ENCODE results near the gene EDARADD. TPM values are rescaled to one million over a fixed set of nuclear protein-coding genes. Genes with fewer than 3 reads are reported as not detected.

The EDARADD gene
- total RNA-seq, 4 donors from 2014 or later, result 8.4 to 11.8 (median 8.8) TPM

- peak in 5 of 6 experiments; percentile 55 to 66 (median 57) for TF ChIP-seq CTCF (IDR thresholded peaks at IDR 0.05)
- TF ChIP-seq POLR2A (IDR thresholded peaks at IDR 0.05), result no peak
- no peaks in the 10 kb centered on the region for H3K9me3 ChIP-seq
- WGBS, 2 donors, result 21 to 23% methylated on average over 11 of the region's 11 CpGs
- intact Hi-C loops (cut with DNase I), result loop anchor here (5.0 to 10.0 kb wide), 2 partner anchors 205 to 388 kb away; partner anchors contain the start of gene ERO1B
- H3K27ac ChIP-seq, result no peak overlapping the region
- H3K27me3 ChIP-seq, result no peaks in the 10 kb centered on the region
- DNase-seq, result peak in 1 of 2 donors; percentile 32
- no peak overlapping the region for H3K4me3 ChIP-seq (replicated peaks in 1 of 3)
- H3K36me3 ChIP-seq, result no peaks in the 10 kb centered on the region
- peaks cover 0 to 3% of the 10 kb centered on the region in 2 donors for H3K4me1 ChIP-seq
Measured at GRCh38 chr1:236489710-236490377, 95.8 kb downstream of the EDARADD start.

- Histone ChIP-seq H3K4me1 (peaks cover 0 to 3% of the 10 kb centered on the region in 2 donors), H3K9me3 (no peaks in the 10 kb centered on the region), H3K4me3 (replicated peaks in 1 of 3) (no peak overlapping the region), H3K27me3 (no peaks in the 10 kb centered on the region), H3K36me3 (no peaks in the 10 kb centered on the region), H3K27ac (no peak overlapping the region)
- no peak for TF ChIP-seq CTCF (IDR thresholded peaks at IDR 0.05)
- no peak for TF ChIP-seq POLR2A (IDR thresholded peaks at IDR 0.05)
- no peak for DNase-seq
- intact Hi-C loops (cut with DNase I), result loop anchor here (5.0 to 10.0 kb wide), 2 partner anchors 207 to 389 kb away; partner anchors contain the start of gene ERO1B
- WGBS, 2 donors, result 47 to 49% methylated on average over 9 of the region's 10 CpGs
Measured at GRCh38 chr1:236491469-236492136, 97.5 kb downstream of the EDARADD start.

DNA sequence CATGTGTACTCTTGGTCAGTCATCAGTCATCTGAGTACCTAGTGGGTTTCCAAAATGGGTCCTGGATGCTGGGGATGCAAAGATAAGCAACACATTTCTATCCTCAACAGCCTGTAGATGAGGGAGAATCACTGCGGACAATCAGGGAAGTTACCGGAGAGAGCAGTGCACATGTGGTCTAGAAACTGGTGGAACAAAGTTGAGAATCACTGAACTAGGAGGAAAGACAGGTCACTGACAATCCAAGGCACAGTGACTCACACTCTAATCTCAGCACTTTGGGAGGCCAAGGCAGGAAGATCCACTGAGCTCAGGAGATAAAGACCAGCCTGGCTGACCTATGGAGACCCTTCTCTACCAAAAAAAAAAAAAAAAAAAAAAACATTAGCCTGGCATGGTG, 98.3 kb downstream of the EDARADD start:
- no peaks in the 10 kb centered on the region for H3K27me3 ChIP-seq
- TF ChIP-seq POLR2A (IDR thresholded peaks at IDR 0.05) (no peak), CTCF (IDR thresholded peaks at IDR 0.05) (no peak)
- H3K4me3 ChIP-seq (replicated peaks in 1 of 3), result no peak overlapping the region
- no peak for DNase-seq
- intact Hi-C loops (cut with DNase I), result loop anchor here (5.0 to 10.0 kb wide), 2 partner anchors 208 to 390 kb away; partner anchors contain the start of gene ERO1B
- H3K27ac ChIP-seq, result no peak overlapping the region
- H3K4me1 ChIP-seq, result peaks cover 0 to 3% of the 10 kb centered on the region in 2 donors
- WGBS, 2 donors, result 97 to 98% methylated on average over 2 of the region's 2 CpGs
- no peaks in the 10 kb centered on the region for H3K36me3 ChIP-seq
- H3K9me3 ChIP-seq, result no peaks in the 10 kb centered on the region

GRCh38 chr1:236494082-236494481, 100.0 kb downstream of the EDARADD start:
- WGBS, 2 donors, result 94% methylated on average over 11 of the region's 11 CpGs
- H3K27ac ChIP-seq, result no peak overlapping the region
- H3K36me3 ChIP-seq, result no peaks in the 10 kb centered on the region
- no peak for DNase-seq
- no peaks in the 10 kb centered on the region for H3K27me3 ChIP-seq
- peaks cover 0 to 3% of the 10 kb centered on the region in 2 donors for H3K4me1 ChIP-seq
- intact Hi-C loops (cut with DNase I), result loop anchor here (5.0 to 10.0 kb wide), 2 partner anchors 209 to 392 kb away; partner anchors contain the start of gene ERO1B
- TF ChIP-seq CTCF (IDR thresholded peaks at IDR 0.05), result no peak
- no peak for TF ChIP-seq POLR2A (IDR thresholded peaks at IDR 0.05)
- H3K4me3 ChIP-seq (replicated peaks in 1 of 3), result no peak overlapping the region
- no peaks in the 10 kb centered on the region for H3K9me3 ChIP-seq

Measured in thyroid gland (tissue), 4 donors.